HEK293 (cell line): ENCODE data around the gene PRKCE.

Experiments
- CTCF ChIP-seq: fragments of 450-650 bp; formaldehyde crosslinking; IDR thresholded peaks from 2 replicates; pipeline ENCODE4 v1.5.1; 2016; ENCODE audit warnings: missing biosample characterization, missing genetic modification characterization
- ZBTB21 ChIP-seq: fragments of 450-650 bp; formaldehyde crosslinking; IDR thresholded peaks from 2 replicates; pipeline ENCODE4 v1.5.1; 2017; ENCODE audit warnings: missing biosample characterization, missing genetic modification characterization
- ZNF133 ChIP-seq: fragments of 450-650 bp; formaldehyde crosslinking; IDR thresholded peaks from 2 replicates; pipeline ENCODE4 v1.5.1; 2016; ENCODE audit warnings: missing biosample characterization, missing genetic modification characterization
- ZNF16 ChIP-seq: fragments of 450-650 bp; formaldehyde crosslinking; IDR thresholded peaks from 2 replicates; pipeline ENCODE4 v1.5.1; 2016; ENCODE audit warnings: low read depth, missing biosample characterization, missing genetic modification characterization
- ZNF501 ChIP-seq: fragments of 450-650 bp; formaldehyde crosslinking; IDR thresholded peaks from 2 replicates; pipeline ENCODE4 v1.5.1; 2016; ENCODE audit warnings: missing biosample characterization, missing genetic modification characterization
- ZNF777 ChIP-seq: fragments of 450-650 bp; formaldehyde crosslinking; IDR thresholded peaks from 2 replicates; pipeline ENCODE4 v1.5.1; 2017; ENCODE audit warnings: missing biosample characterization, missing genetic modification characterization, borderline replicate concordance

GRCh38 chr2:45869165-45869501 lies 217.7 kb downstream of the PRKCE start:
- no peak for TF ChIP-seq CTCF
- TF ChIP-seq ZNF16 (tag by site-specific recombination), result no peak
- no peak for TF ChIP-seq ZNF777
- no peak for TF ChIP-seq ZBTB21 (tag by site-specific recombination)
- no peak for TF ChIP-seq ZNF501
- TF ChIP-seq ZNF133 (tag by site-specific recombination), result no peak
